GM18861 (cell line): ENCODE data around the gene SPEN.
"Not testable (repeated sequence)": the region's sequence is repeated elsewhere in the genome, so short reads cannot be mapped to it uniquely, and the experiment has no call there.

Experiments
- ATAC-seq: cut with Tn5 transposase; IDR thresholded peaks from one replicate; pipeline ENCODE4 v1.9.1; 2021; ENCODE audit not compliant: unreplicated experiment

The SPEN gene

GRCh38 chr1:15847100-15847892 lies at the start of gene SPEN:
Gene SPEN (plus strand): TSS chr1:15847707. CDS start chr1:15848068, 361 bp downstream.
- ATAC-seq, result peak; percentile 52

- ATAC-seq, result no peak
Measured at GRCh38 chr1:15799004-15799867, 48.3 kb upstream of the SPEN start.

DNA sequence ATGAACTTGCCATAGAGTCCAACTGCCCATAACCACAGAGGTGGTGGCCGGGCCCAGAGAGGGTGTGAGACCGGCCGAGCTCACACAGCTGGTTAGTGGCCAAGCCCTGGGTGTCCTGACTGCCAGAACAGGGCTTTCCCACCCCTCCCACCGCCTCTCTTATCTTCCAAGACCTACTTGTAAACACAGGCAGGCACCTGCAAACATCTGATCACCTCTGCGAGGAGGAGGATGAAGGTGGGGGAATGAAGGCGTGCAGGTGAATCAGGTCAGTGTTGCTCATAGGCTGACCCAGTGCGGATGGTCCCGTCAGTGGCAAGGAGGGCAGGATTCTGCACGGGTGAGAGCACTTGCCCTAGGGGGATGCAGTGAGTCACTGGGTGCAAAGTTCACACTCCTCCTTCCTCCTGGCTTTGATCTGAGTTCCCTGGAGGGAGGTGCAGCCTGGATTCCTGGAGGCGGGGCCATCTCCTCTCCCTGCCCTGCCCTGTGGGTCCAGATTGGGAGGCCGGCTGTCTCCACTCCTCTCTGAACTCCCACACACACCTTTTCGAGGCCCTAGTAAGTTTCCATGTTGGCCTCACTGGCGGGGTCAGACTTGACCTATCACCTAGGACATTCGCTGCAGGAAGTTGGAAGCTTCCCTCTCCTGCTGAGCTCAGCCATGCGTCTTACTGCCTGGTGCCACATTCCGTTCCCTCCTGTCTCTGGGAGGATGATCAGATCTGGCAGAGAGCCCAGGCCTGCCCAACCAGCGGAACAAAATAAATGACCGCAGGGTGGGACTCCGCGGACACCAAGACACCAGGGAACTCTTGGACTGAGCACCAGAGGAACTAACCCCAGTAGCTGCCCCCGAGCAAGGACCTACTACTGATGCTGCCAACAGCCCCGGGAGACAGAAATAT lies 47.3 kb upstream of the SPEN start:
- no peak for ATAC-seq

DNA sequence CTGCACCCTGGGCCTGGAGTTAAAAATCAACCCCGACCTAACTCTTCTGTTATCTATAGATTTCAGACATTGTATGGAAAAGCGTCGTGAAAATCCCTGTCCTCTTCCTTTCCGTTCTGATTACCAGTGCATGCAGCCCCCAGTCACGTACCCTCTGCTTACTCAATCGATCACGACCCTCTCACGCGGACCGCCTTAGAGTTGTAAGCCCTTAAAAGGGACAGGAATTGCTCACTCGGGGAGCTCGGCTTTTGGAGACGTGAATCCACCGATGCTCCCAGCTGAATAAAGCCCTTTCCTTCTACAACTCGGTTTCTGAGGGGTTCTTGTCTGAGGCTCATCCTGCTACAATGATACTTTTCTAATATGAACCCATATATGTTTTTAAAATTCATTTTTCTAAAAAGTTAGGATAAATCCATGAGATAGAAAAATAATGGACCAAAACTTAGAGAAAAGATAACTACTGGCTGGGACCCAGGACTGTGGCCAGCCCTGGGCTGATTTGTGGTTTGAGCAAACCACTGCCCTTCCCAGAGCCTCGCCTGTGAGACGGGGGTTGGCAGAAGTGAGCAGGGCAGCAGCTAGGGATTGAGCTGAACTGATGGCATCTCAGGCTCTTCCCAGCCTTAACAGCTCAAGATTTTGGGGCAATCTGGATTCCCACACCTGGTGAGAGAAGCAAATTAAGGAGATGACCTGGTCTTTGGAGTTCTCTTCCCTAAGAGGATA lies 45.1 kb upstream of the SPEN start:
- no peak for ATAC-seq

- no peak for ATAC-seq
Measured at GRCh38 chr1:15803380-15803779, 44.1 kb upstream of the SPEN start.

GRCh38 chr1:15804060-15804459 lies 43.4 kb upstream of the SPEN start:
- no peak for ATAC-seq

GRCh38 chr1:15807121-15807520 lies 40.4 kb upstream of the SPEN start:
- no peak for ATAC-seq

DNA sequence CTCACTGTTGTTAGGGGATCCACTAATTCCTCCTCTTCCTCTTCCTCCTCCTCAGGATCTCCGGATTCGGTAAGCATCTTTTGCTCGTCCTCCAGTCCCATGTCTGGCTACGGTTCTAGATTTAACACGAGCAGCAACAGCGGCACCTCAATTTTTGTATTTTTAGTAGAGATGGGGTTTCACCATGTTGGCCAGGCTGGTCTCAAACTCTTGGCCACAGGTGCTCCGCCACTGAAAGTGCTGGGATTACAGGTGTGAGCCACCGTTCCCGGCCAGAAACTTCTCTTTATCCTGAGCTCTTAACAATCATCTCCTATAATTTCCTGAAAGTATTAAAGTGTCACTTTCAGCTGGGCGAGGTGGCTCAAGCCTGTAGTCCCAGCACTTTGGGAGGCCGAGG lies 40.0 kb upstream of the SPEN start, which contains the start of gene UQCRHL:
Gene UQCRHL, minus strand, starts transcription at position 101 of the 400 bp plus-strand sequence. Its CDS starts 0 bp downstream, at position 101.
- ATAC-seq, result not testable (repeated sequence)

DNA sequence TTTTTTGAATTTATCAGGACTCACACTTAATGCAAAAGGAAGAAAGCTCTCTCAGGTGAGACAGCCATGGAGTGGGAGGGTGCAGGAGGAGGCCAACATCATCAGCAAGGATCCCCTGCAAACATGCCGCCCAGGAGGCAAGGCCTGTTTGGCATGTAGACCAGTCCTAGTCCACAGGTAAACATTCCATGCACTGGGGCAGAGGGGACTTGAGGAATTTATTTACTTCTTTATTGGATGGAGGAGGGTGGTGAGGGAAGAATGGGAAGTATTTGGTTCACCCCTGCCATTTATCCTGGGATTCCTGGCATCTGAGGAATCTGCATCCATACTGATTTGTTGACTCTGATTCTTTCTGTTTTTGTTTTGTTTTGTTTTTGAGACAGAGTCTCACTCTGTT lies 38.6 kb upstream of the SPEN start:
- no peak for ATAC-seq

- ATAC-seq, result no peak
Measured at GRCh38 chr1:15810073-15810472, 37.4 kb upstream of the SPEN start.

GRCh38 chr1:15816674-15817073 lies 30.8 kb upstream of the SPEN start:
- ATAC-seq, result no peak

DNA sequence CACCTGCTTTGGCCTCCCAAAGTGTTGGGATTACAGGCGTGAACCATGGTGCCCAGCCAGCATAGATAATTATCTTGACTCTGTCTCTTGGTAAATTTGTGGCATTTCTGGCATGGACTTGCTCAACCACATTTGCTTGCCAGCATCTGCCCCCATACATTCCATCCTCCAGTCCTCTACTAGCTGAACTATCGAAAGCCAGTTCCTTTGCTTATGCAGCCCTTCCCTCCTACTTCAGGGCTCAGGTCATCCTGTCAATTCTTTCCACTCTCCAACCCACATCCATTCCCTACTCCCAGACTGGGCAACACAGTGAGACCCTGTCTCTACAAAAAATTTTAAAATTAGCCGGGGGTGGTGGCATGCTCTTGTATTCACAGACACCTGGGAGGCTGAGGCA lies 27.0 kb upstream of the SPEN start:
- ATAC-seq, result no peak

- ATAC-seq, result no peak
Measured at GRCh38 chr1:15825800-15826199, 21.7 kb upstream of the SPEN start.

DNA sequence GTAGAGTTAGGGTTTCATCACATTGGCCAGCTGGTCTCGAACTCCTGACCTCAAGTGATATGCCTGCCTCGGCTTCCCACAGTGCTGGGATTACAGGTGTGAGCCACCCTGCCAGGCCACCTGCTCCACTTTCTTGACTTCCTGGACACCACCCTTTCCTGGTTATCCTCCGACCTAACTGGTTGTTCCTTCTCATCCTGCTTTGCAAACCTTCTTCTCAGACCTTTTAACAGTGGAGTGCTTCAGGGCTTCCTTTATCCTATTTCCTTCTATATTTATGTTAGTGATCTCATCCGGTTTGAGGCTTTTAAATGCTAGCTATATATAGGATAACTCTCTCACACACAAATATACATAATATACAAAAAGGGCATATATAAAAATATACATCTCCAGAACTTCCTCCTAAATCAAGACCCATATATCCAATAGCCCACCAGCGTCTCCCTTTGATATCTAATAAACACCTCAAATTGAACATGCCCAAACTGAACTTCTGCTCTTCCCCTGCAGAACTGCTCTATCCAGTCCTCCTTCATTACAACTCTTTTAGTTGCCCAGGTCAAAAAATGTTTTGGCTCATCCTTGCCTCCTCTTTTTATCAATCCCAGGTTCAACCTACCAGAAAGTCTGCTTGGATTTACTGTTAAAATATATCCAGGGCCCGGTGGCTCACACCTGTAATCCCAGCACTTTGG lies 20.5 kb upstream of the SPEN start:
- ATAC-seq, result no peak

DNA sequence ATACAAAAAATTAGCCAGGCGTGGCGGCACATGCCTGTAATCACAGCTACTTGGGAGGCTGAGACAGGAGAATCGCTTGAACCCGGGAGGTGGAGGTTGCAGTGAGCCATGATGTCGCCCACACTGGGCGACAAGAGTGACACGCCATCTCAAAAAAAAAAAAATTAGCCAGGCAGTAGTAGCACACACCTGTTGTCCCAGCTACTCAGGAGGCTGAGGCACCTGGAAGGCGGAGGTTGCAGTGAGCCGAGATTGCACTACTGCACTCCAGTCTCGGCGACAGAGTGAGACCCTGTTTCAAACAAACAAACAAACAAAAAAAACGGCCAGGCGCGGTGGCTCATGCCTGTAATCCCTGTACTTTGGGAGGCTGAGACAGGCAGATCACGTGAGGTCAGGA lies 19.9 kb upstream of the SPEN start:
- ATAC-seq, result not testable (repeated sequence)

GRCh38 chr1:15828931-15829330 lies 18.6 kb upstream of the SPEN start:
- ATAC-seq, result not testable (repeated sequence)

DNA sequence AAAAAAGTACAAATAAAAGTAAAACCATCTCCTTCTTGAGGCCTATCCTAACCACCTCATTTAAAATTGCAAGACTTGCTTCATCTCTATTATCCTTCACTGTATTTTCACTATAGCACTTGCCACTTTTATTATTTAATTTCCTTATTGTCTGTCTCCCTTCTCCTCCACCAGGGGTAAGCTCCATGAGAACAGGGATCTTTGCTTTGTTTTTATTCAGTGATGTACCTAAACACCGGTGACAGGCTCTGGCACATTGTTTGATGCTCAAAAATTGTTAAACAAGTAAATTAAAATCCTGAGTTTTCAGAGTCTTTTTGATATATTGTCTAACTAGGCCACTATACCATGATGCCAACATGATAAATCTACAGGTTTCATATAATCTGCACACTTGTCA lies 17.2 kb upstream of the SPEN start:
- no peak for ATAC-seq

GRCh38 chr1:15833069-15833679 lies 14.3 kb upstream of the SPEN start:
- no peak for ATAC-seq

- no peak for ATAC-seq
Measured at GRCh38 chr1:15833842-15834405, 13.6 kb upstream of the SPEN start.
